Measurements from ENCODE around the gene CUZD1.
"Not testable (repeated sequence)": the region's sequence is repeated elsewhere in the genome, so short reads cannot be mapped to it uniquely, and the experiment has no call there.

The CUZD1 gene, protein sequence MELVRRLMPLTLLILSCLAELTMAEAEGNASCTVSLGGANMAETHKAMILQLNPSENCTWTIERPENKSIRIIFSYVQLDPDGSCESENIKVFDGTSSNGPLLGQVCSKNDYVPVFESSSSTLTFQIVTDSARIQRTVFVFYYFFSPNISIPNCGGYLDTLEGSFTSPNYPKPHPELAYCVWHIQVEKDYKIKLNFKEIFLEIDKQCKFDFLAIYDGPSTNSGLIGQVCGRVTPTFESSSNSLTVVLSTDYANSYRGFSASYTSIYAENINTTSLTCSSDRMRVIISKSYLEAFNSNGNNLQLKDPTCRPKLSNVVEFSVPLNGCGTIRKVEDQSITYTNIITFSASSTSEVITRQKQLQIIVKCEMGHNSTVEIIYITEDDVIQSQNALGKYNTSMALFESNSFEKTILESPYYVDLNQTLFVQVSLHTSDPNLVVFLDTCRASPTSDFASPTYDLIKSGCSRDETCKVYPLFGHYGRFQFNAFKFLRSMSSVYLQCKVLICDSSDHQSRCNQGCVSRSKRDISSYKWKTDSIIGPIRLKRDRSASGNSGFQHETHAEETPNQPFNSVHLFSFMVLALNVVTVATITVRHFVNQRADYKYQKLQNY

DNA sequence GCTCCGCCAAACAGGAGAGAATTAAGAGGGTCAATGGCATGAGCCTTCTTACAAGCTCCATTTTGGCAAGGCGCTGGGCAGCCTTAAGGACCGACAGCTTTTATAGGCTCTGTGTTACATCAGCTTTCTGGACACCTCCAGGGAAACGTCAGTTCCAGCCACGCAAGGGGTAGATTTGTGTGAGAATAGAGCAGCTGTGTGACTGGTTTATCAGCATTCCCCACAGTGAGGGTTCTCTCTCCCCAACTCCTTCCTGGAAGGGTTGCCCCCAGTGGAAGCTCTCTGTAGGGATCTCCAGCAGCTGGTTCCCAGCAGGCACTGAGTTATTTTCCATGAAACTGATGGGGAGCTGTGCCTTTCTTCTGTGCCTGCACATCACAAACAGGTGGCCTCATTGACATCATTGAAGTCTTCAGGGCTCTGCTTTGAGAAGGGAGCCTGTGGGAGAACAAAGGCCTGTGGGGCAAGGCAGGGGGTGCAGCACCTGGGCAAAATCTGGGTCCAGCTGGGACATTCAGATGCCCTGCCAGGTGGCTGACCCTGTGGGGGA is at the start of gene CUZD1:
CUZD1 (minus strand) TSS at position 75 of the 550 bp plus-strand sequence; CDS start at position 61, 14 bp downstream.
- no peak for DNase-seq (ENCODE audit: extremely low read depth in 1 of 2, low read depth in 1 of 2)

DNA sequence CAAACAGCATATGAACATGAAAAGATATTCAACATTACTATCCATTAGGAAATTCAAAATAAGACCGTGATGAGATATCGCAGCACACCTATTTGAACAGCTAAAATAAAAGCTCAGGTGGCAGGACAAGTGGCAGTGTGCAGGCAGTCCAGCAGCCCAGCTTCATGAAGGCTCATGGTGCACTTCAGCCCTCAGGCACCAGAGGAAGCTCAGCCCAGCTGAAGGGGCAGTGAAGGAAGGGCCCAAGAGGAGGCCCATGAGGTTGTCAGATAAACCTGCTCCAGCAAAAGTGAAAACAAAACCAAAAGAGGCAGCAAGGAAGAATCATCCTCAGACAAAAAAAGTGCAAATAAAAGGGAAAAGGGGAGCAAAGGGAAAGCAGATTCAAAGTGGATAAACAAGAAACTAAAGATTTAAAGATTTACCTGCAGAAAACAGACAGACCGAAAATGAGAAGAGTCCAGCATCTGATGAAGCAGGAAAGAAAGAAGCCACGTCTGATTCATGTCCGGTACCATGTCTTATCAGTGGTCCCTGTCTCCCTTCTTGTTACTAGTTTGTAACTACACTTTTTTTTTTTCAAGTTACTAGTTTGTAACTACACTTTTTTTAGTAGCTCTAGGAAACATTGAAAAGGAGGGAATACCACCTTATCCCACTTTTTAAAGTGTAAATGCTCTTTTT is 48.7 kb upstream of the CUZD1 start:
- DNase-seq (ENCODE audit: extremely low read depth in 1 of 2, low read depth in 1 of 2): no peak

DNA sequence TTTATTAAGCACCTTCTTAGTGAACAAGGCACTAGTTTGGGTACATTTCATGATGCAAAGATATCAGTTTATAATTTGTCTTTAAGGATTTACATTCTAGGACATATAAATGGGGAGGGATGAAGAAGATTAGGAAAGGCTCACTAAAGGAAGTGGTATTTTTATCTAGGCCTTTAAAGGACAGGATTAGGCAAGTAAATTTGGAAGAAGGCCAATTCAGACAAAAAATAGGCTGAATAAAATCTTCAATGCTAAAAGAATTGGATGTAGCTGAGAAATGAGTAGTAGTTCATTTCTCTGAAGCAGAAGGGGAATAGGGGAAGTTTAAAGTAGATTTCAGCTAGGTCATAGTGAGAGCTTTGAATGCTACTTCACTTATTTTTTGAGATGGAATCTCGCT is 38.5 kb upstream of the CUZD1 start:
- no peak for DNase-seq (ENCODE audit: extremely low read depth in 1 of 2, low read depth in 1 of 2)

DNA sequence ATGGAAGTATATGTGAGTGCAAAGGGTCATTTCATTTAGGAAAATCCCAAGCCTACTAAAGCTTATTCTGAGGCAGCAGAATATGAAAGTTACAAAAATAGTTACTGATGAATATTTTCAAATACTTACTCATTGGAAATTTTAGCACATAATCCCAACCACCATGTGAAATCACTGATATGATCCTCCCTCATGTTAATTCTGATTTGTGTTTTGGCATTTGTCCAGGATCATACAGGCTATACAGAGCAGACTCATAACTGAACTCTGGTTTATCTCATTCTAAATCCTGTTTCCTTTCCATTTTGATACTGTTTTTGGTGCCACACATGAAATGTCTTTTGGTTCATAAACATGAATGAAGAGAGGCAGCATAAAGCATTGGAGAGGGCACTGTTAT is 37.1 kb upstream of the CUZD1 start:
- no peak for DNase-seq (ENCODE audit: extremely low read depth in 1 of 2, low read depth in 1 of 2)

DNA sequence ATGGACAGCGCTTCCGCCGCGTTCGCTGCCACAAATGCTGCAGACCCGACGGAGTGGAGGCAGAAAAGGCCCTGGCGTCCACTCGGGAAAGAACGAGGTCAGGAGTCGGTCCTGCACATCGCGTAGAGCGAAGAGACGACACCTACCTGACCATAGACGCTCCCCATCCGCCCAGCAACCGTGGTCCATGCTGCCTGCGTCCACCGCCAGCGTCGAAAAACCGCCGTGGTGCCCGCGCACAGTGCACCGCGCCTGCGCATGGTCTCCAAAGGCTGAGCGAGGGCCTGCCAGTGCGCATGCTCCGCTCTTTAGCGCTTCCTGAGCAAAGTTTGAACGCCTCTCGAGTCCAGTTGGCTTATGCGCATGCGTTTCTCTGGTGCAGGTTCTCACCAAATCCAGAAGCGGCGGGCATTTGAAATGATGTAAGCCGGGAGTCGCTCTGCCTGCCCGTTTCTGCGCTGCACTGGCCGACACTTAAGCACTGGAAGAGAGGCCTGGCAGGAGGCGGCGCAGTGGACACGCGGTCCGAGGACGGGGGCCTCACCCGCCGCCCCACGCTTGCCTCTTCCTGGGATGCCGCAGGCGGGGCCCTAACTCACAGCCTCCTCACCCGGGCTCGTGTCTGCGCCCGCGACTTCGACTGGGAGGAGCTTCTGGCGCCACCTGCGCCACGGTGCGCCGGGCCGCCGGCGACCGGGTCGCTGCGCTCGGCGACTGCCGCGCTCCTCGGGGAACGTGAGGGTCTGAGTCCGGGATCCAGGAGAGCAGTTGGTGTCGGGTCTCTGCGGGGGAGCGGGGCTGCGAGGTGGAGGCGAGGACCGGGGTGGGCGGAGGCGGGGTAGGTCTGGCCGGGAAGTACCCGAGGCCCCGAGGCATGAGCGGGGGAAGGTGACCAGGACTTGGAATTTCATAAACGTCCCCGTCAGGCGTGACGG is 33.9 kb upstream of the CUZD1 start, which contains the start of gene FAM24B:
FAM24B (minus strand) TSS at position 243 of the 935 bp plus-strand sequence. CDS start 29,066 bp downstream, outside the sequence.
- peak; percentile 75 to 95 for DNase-seq (ENCODE audit: extremely low read depth in 1 of 2, low read depth in 1 of 2)

DNA sequence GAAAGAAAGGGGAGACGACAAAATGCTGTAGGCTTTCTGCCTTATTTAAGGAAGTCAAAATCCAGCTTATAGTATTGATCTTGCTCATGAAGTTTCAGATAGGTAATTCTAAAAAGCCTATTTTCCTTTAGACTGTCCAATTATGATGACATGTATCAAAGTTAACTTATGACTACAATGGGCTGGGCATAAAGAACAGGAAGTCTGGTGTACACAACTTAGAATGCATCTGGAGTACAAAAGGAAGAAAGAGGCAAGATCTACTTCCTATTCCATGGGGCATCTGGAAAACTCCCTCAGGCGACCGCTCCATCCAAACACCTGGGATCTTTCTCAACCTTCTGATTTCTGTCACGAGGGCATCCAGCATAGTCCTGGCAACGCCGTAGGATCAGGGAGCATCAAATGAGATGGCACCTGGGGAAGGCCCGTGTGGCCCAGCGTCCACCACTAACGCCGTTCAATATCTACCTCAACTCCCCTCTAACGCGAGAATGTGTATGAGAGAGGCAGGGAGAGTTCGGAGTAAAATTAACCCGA is 33.2 kb upstream of the CUZD1 start:
- DNase-seq (ENCODE audit: extremely low read depth in 1 of 2, low read depth in 1 of 2): no peak

DNA sequence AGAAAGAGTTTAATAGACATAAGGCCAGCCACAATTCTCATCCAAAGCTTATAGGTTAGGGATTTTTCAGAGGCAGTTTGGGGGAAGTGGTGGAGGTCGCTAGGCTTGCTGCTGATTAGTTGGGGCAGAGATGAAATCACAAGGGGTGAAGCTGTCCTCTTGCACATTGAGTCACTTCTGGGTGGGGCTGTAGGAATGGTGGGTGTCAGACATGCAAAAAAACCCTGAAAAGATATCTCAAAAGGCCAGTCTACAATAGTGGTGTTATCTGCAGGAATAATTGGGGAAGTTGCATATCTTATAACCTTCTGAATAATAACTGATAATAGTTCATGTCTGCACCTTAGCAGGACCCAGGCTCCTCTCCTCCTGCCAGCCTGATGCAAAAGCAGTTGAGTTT is 31.6 kb upstream of the CUZD1 start:
- no peak for DNase-seq (ENCODE audit: extremely low read depth in 1 of 2, low read depth in 1 of 2)

DNA sequence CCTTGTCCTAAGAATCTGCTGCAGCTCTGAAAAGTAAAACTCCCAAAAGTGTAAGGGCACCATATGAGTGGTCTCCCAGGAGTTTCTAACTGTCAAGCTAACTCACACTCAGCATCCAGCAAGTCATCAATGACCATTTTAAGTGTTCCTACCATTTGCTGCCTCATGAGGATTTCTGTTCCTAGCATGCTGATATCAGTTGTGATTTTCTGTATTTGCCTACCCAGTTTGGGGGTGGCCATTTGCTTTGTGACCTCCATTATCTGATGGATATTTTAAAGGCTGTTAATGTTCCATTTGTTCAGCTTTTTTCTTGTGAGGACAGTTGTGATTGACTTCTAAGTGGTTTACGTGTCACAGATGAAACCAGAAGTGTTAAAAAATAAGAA is 30.8 kb upstream of the CUZD1 start:
- no peak for DNase-seq (ENCODE audit: extremely low read depth in 1 of 2, low read depth in 1 of 2)

DNA sequence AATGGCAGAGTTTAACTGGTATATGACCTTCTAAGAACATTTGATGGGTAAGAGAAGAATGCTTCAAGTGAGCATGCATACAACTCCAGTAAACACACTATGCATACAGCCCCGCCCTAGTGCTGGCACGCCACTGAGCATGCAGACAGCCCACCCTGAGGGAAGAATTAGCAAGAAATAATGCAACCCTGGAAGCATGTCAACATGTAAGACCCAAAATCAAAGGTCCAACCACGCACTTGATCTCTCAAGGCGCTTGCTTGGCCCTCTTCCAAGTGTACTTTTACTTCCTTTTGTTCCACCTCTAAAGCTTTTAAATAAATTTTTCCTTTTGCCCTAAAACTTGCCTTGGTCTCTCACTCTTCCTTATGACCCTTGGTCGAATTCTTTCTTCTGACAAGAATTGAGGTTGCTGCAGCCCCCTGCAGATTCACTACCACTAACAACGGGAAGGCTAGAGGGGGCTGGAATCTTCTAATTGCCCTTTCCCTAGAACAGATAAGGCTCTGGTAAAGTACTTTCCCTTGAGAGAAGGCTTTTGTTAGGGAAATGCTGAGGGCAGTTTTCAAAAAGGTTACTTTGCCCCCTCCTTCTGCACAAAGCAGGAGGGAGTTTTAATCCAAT is 30.3 kb upstream of the CUZD1 start:
- DNase-seq (ENCODE audit: extremely low read depth in 1 of 2, low read depth in 1 of 2): no peak

DNA sequence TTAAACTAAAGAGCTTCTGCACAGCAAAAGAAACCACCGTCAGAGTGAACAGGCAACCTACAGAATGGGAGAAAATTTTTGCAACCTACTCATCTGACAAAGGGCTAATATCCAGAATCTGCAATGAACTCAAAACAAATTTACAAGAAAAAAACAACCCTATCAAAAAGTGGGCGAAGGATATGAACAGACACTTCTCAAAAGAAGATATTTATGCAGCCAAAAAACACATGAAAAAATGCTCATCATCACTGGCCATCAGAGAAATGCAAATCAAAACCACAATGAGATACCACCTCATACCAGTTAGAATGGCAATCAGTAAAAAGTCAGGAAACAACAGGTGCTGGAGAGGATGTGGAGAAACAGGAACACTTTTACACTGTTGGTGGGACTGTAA is 26.3 kb upstream of the CUZD1 start:
- DNase-seq (ENCODE audit: extremely low read depth in 1 of 2, low read depth in 1 of 2): not testable (repeated sequence)

DNA sequence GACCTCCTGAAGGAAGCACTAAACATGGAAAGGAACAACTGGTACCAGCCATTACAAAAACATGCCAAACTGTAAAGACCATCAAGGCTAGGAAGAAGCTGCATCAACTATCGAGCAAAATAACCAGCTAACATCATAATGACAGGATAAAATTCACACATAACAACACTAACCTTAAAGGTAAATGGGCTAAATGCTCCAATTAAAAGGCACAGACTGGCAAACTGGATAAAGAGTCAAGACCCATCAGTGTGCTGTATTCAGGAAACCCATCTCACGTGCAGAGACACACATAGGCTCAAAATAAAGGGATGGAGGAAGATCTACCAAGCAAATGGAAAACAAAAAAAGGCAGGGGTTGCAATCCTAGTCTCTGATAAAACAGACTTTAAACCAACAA is 23.1 kb upstream of the CUZD1 start:
- not testable (repeated sequence) for DNase-seq (ENCODE audit: extremely low read depth in 1 of 2, low read depth in 1 of 2)

DNA sequence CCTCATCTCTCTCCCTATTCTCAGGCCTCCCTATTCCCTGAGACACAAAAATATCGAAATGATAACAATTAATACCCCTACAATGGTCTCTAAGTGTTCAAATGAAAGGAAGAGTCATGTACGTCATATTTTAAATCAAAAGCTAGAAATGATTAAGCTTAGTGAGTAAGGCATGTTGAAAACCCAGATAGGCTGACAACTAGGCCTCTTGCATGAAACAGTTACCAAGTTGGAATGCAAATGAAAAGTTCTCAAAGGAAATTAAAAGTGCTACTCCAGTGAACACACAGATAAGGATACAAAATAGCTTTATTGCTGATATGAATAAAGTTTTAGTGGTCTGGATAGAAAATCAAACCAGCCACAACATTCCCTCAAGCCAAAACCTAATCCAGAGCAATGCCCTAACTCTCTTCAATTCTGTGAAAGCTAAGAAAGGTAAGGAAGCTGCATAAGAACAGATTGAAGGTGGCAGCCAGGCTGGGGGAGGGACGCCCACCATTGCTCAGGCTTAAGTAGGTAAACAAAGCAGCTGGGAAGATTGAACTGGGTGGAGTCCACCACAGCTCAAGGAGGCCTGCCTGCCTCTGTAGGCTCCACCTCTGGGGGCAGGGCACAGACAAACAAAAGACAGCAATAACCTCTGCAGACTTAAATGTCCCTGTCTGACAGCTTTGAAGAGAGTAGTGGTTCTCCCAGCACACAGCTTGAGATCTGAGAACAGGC is 21.3 kb upstream of the CUZD1 start:
- not testable (repeated sequence) for DNase-seq (ENCODE audit: extremely low read depth in 1 of 2, low read depth in 1 of 2)

DNA sequence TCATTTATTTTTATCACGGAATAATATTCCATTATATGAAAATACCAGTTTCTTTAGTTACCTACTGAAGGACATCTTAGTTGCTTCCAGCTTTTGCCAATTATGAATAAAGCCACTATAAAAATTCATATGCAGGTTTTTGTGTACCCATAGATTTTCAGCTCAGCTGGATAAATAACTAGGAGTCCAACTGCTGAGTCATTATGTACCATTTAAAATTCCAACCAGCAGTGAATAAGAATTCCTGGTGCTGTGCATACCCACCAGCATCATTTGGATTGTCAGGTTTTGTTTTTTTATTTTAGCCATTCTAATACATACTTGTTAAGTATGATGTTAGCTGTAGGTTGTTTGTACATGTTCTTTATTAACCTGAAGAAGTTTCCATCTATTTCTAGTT is 19.2 kb upstream of the CUZD1 start:
- no peak for DNase-seq (ENCODE audit: extremely low read depth in 1 of 2, low read depth in 1 of 2)

DNA sequence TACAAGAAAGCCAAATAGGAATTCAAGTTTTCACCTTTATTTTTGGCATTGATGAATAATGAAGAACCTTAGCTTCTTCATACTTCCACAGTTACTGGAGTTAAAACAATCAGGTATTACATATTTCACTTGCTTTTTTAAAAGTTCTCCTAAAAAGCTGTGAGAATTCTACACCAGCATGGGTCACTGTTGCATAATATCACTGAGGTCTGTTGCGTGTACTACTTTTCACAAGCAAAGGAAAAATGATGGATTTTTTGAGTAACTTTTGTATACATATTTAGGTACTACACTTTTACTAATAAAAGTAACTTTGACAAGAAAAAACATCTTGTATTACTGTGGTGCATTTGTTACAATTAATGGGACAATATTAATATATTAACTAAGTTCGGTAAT is 18.5 kb upstream of the CUZD1 start:
- no peak for DNase-seq (ENCODE audit: extremely low read depth in 1 of 2, low read depth in 1 of 2)

DNA sequence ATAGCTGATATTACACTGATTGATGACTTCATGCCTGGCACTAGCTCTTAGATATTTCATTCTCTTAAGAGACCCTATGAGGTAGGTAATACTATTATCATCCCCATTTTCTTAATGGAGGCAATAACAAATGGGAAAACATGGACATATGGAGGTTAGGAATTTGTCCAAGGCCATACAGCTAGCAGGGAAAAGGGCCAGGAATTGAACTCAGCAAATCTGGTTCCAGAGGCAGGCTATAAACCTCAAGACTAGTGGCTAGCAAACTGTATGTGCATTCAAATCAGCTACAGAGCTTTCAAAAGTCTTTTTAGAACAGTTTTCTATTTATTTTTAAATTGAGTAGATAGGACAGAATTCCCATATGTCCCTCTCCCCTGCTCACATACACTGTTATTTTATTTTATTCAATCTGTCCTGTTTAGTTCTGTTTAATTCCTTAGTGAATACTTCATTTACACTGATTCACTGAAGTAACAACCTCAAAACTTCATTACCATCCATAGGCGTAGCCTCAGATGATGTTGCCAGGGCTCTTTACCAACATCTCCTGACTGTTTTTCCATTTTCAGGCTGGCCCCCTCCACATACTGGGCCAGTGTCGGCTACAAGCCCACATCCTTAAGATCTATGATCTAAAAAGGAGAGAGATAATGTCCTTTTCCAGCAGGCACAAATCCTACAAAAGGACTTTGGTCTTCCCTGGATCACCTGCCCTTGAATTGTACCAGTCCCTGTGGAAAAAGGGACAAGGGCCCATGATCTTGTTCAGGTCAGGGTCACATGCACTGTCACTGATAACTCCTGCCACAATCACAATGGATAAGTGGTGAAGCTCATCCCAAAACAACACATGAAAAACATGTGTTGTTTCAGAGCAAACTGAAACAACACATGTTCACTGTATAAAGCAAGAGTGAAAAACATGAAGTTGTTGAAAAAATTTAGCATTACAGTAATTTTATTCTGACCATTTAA is 17.8 kb upstream of the CUZD1 start:
- no peak for DNase-seq (ENCODE audit: extremely low read depth in 1 of 2, low read depth in 1 of 2)

DNA sequence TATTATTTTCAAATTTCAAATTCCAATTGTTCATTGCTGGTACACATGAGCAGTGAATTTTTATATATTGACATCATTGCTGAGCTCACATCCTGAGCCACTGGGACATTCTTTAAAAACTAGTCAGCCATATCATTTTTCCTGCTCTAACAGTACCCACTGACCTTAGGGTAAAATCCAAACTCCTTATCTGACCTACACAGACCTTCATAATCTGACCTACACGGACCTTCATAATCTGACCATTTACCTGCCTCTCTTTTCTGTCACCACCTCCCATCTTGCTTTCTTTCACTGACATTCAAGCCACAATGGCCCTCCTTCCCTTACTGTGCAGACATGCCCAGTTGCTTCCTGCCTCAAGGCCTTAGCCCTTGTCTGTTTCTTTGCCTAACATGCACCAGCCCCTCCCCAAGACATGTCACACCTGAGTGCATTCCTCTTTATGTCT is 16.1 kb upstream of the CUZD1 start:
- no peak for DNase-seq (ENCODE audit: extremely low read depth in 1 of 2, low read depth in 1 of 2)

DNA sequence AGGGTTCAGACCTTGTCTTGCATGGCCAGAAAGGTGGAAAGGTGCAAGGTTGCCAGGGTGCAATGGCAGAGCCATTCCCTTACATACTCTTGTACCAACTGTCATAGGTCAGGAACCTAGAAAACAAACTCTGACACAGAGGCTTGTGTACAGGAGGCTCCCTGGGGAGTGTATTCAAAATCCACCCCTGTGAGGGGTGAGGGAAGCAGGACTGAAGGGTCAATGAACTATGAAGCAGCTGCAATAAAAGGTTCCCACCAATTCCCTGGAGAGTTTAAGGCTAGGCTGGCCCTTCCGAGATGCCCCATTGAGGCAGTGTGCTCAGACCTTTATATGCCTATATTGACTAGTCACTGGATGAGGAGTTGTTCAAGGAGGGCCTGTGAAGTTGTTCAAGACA is 13.9 kb upstream of the CUZD1 start:
- DNase-seq (ENCODE audit: extremely low read depth in 1 of 2, low read depth in 1 of 2): no peak

DNA sequence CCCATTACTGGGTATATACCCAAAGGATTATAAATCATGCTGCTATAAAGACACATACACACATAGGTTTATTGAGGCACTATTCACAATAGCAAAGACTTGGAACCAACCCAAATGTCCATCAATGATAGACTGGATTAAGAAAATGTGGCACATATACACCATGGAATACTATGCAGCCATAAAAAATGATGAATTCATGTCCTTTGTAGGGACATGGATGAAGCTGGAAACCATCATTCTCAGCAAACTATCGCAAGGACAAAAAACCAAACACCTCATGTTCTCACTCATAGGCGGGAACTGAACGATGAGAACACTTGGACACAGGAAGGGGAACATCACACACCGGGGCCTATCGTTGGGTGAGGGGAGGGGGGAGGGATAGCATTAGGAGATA is 12.4 kb upstream of the CUZD1 start:
- not testable (repeated sequence) for DNase-seq (ENCODE audit: extremely low read depth in 1 of 2, low read depth in 1 of 2)
